Nephron (organoid): ENCODE measurements around the gene SIK2.
A peak's percentile ranks its signal among the peaks of the same experiment; 100 is the strongest.

ENCODE experiments used
- H3K27ac Mint-ChIP-seq, 3 experiments: 2 replicates each; pipeline ENCODE4 v1.8.0; 2020; ENCODE audit warnings: mixed read lengths in 3 of 3, mild to moderate bottlenecking in 2 of 3, moderate library complexity in 1 of 3
- H3K27me3 Mint-ChIP-seq: 2 replicates; pipeline ENCODE4 v1.8.0; 2021; ENCODE audit warnings: low read depth, mild to moderate bottlenecking, moderate library complexity, mixed read lengths
- H3K36me3 Mint-ChIP-seq: 2 replicates; pipeline ENCODE4 v1.8.0; 2020; ENCODE audit warnings: low read depth, mixed read lengths
- H3K4me1 Mint-ChIP-seq: 2 replicates; pipeline ENCODE4 v1.8.0; 2020; ENCODE audit warnings: mixed read lengths
- H3K4me3 Mint-ChIP-seq, 3 experiments: 2 replicates each; pipeline ENCODE4 v1.8.0; 2020; ENCODE audit warnings: mild to moderate bottlenecking in 3 of 3, mixed read lengths in 3 of 3, moderate library complexity in 2 of 3
- H3K9me3 Mint-ChIP-seq: 2 replicates; pipeline ENCODE4 v1.8.0; 2020; ENCODE audit warnings: mixed read lengths
- TF ChIP-seq, protein P1 (sequence below), 3 experiments: fragments of 200-600 bp; sonication (generic); IDR thresholded peaks; one replicate each; pipeline ENCODE4 v1.5.0; 2021; ENCODE audit warnings: antibody characterized with exemption in 3 of 3; ENCODE audit not compliant: unreplicated experiment in 3 of 3

Gene SIK2

DNA sequence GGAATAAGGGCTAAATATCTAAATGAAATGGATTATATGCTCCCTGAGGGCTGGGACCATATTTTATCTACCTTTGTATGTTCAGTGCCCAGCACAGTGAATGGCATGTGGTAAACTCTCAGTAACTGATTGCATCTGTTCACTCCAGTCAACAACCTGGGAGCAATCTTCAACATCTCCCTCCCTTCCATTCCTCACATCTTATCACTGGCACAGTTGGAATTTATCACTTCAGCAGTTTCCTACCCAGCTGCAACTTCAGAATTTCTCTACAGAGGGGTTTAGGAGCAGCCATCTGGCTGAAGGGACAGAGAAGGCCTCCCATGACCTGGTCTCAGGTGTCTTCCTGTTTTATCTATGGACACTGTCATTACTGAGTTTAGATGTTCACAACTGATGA is 9.8 kb upstream of the SIK2 start:
- Mint-ChIP-seq H3K36me3 (no peaks in the 10 kb centered on the region), H3K4me1 (no peaks in the 10 kb centered on the region), H3K4me3 (no peak overlapping the region), H3K27ac (no peak overlapping the region), H3K9me3 (peaks cover 2% of the 10 kb centered on the region), H3K27me3 (no peaks in the 10 kb centered on the region)
- TF ChIP-seq, protein P1, sequence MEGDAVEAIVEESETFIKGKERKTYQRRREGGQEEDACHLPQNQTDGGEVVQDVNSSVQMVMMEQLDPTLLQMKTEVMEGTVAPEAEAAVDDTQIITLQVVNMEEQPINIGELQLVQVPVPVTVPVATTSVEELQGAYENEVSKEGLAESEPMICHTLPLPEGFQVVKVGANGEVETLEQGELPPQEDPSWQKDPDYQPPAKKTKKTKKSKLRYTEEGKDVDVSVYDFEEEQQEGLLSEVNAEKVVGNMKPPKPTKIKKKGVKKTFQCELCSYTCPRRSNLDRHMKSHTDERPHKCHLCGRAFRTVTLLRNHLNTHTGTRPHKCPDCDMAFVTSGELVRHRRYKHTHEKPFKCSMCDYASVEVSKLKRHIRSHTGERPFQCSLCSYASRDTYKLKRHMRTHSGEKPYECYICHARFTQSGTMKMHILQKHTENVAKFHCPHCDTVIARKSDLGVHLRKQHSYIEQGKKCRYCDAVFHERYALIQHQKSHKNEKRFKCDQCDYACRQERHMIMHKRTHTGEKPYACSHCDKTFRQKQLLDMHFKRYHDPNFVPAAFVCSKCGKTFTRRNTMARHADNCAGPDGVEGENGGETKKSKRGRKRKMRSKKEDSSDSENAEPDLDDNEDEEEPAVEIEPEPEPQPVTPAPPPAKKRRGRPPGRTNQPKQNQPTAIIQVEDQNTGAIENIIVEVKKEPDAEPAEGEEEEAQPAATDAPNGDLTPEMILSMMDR (IDR thresholded peaks at IDR 0.05; ENCODE audit: unreplicated experiment in 3 of 3) = no peak

DNA sequence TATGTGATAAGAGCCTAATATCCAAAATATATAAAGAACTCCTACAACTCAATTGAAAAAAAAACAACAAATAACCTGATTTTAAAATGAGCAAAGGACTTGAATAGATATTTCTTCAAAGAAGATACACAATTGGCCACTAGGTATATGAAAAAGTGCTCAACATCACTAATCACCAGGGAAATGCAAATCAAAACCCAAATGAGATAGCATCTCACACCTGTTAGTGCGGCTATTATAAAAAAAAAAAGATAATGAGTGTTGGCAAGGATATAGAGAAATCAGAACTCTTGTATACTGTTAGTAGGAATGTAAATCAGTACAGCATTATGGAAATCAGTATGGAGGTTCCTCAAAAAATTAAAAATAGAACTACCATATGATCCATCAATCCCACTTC is 5.9 kb upstream of the SIK2 start:
- no peak overlapping the region for H3K27ac Mint-ChIP-seq
- no peaks in the 10 kb centered on the region for H3K36me3 Mint-ChIP-seq
- H3K27me3 Mint-ChIP-seq = no peaks in the 10 kb centered on the region
- peaks cover 14% of the 10 kb centered on the region for H3K4me1 Mint-ChIP-seq
- TF ChIP-seq, protein P1 (IDR thresholded peaks at IDR 0.05; ENCODE audit: unreplicated experiment in 3 of 3) = no peak
- H3K4me3 Mint-ChIP-seq = no peak overlapping the region
- no peaks in the 10 kb centered on the region for H3K9me3 Mint-ChIP-seq

DNA sequence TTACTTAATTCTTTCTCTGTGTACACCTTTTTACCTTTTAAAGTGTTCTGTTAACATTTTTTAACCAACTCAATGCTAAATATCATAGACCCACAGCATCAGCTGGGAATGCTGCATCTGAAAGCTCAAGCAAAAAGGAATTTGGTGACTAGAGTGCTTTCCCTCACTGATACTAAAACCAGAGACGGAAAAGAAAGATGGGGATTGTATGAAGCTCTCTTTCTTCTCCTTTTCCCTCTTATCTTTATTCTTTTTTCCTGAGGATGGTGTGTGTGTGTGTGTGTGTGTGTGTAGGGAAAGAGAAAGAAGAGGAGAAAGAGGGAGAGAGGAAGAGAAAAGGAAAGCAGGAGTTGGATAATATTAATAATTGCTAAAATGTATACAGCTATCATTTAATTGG is 4.1 kb upstream of the SIK2 start:
- H3K4me3 Mint-ChIP-seq = peak overlapping the region in 2 of 3 experiments; percentile 33 to 57
- H3K27me3 Mint-ChIP-seq = no peaks in the 10 kb centered on the region

DNA sequence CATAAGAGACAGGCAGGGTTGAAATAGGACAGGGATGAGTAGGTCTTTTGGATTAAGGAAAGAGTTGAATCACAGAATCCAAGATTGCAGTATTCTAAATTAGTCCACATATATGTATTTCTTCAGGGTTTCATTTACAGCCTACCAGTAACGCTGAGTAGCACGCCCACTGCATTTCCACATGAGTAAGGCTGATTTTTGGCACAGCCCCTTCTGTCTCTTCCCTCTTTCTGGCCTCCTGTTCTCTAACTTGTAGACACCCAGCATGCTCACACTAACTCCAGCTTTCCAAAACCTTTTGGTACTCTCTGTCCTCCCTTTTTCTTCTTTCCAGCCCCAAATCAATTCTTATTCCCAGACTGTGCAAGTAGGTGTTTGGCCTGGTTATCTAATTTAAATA is 3.7 kb upstream of the SIK2 start:
- no peaks in the 10 kb centered on the region for H3K36me3 Mint-ChIP-seq
- TF ChIP-seq, protein P1 (IDR thresholded peaks at IDR 0.05; ENCODE audit: unreplicated experiment in 3 of 3) = no peak
- H3K27me3 Mint-ChIP-seq = no peaks in the 10 kb centered on the region
- H3K9me3 Mint-ChIP-seq = no peaks in the 10 kb centered on the region
- peak overlapping the region; percentile 21 to 92 (median 92) for H3K27ac Mint-ChIP-seq
- peak overlapping the region in 2 of 3 experiments; percentile 47 to 57 for H3K4me3 Mint-ChIP-seq
- H3K4me1 Mint-ChIP-seq = peaks cover 22% of the 10 kb centered on the region

More for the DNA sequence above, 4.1 kb upstream of the SIK2 start:
- Mint-ChIP-seq H3K27ac (peak overlapping the region; percentile 21 to 92 (median 92)), H3K9me3 (no peaks in the 10 kb centered on the region), H3K36me3 (no peaks in the 10 kb centered on the region), H3K4me1 (peaks cover 19% of the 10 kb centered on the region)
- TF ChIP-seq, protein P1 (IDR thresholded peaks at IDR 0.05; ENCODE audit: unreplicated experiment in 3 of 3) = no peak

DNA sequence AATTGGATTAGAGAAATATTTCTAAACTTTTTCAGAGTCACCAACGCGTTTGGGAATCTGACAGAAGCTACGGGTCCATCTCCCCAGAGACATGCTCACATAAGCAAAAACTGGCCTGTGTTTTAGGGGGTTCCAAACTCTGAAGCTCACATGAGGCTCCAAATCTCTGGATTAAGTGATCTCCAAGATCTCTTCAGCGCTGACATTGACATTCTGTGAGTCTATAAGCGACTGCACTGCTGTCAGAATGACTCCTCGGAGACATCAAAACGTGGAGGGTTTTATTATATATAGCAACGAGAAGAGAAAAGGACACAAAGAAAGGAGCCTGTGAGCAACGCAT is 642 bp upstream of the SIK2 start:
- H3K9me3 Mint-ChIP-seq = no peaks in the 10 kb centered on the region
- peak overlapping the region; percentile 86 to 91 (median 89) for H3K4me3 Mint-ChIP-seq
- no peaks in the 10 kb centered on the region for H3K36me3 Mint-ChIP-seq
- peaks cover 37% of the 10 kb centered on the region for H3K4me1 Mint-ChIP-seq
- no peaks in the 10 kb centered on the region for H3K27me3 Mint-ChIP-seq
- TF ChIP-seq, protein P1 (IDR thresholded peaks at IDR 0.05; ENCODE audit: unreplicated experiment in 3 of 3) = no peak
- H3K27ac Mint-ChIP-seq = peak overlapping the region; percentile 59 to 78 (median 66)

DNA sequence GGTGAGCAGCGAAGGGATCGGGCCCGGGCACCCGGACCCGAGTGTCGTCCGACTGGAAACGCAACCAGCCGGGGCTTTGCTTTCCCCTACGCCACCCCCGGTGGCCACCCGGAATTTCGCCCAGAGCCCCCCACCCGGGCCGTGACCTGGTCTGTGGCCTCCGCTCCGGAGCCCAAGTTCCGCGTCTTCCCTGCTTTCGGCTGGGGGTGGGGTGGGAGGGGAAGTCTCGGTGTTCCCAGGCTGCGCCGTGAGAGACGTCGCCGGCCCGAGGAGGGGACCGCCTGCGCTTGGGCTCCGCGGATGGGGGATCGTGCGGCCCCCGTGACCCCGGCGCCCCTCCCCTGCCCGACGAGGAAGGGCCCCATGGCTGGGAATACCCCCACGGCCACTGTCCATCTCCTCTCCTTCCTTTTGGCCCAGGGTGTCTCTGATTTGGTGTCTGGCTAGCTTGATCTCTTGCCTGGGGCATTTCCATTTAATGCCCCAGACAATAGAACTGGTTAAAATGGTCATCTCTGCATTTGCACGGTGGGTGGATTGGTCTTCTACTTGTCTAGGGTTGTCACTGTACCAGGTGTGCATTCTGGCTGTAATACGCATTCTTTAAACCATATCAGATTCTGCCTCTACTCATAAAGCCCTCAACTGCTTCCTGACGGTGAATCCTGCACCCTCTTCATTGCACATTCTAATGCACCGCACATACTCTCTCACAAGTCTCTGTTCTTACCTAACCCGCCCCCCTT is 789 bp downstream of the SIK2 start:
- TF ChIP-seq, protein P1 (IDR thresholded peaks at IDR 0.05; ENCODE audit: unreplicated experiment in 3 of 3) = no peak
- Mint-ChIP-seq H3K9me3 (no peaks in the 10 kb centered on the region), H3K36me3 (no peaks in the 10 kb centered on the region), H3K27me3 (no peaks in the 10 kb centered on the region), H3K4me3 (peak overlapping the region; percentile 91 to 98 (median 96)), H3K4me1 (peaks cover 32% of the 10 kb centered on the region), H3K27ac (peak overlapping the region; percentile 81 to 94 (median 86))
